RCC 7860 (cell line): ENCODE measurements around the gene PGAM2.

ENCODE experiments used
- DNase-seq: peaks from one replicate; pipeline ENCODE4 v3.0.0-alpha.2; 2015; ENCODE audit warnings: low spot score
- FAIRE-seq: peaks from 2 replicates; lab custom pipeline; 2012; peaks lifted over from hg19 to GRCh38; lab: Jason Lieb, UNC

Gene PGAM2

DNA sequence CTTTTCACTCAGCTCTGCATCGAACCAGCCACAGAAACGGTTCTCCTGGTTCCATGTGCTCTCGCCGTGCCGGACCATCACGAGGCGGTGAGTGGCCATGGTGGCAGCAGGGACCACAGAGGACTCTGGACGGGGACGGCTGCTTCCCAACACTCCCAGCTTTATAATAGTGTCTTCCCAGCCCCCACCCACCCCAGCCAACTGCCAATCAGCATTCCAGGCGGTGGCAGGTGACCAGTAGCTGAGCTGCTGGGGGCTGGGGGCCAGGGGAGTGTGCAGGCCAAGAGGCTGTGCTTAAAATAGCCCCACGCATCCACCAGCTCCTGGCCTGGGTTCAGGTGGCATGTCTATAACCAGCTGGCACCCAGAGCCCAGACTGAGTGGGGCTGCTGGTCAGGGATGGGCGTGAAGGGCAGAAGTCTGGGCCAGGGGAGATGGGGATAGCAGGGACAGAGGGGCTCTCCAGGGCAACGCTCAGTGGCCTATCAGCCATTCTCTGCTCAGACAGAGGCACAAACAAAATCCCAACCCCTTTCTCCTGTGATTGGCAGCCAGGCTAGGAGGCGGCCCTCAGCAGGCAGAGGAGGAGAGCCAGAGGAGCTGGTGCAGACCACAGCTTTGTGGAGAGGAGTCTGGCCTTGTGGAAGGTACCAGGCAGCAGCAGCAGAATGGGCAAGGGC is at the start of gene PGAM2:
Gene PGAM2 (minus strand): TSS at position 137 of the 680 bp plus-strand sequence. CDS start 38 bp downstream, at position 99.
- DNase-seq = no peak
- no peak for FAIRE-seq

GRCh38 chr7:44114586-44115310 is 49.4 kb upstream of the PGAM2 start:
- DNase-seq (no peak), FAIRE-seq (no peak)

- FAIRE-seq (no peak), DNase-seq (no peak)
These were observed 48.5 kb upstream of the PGAM2 start for GRCh38 chr7:44113764-44114354.

DNA sequence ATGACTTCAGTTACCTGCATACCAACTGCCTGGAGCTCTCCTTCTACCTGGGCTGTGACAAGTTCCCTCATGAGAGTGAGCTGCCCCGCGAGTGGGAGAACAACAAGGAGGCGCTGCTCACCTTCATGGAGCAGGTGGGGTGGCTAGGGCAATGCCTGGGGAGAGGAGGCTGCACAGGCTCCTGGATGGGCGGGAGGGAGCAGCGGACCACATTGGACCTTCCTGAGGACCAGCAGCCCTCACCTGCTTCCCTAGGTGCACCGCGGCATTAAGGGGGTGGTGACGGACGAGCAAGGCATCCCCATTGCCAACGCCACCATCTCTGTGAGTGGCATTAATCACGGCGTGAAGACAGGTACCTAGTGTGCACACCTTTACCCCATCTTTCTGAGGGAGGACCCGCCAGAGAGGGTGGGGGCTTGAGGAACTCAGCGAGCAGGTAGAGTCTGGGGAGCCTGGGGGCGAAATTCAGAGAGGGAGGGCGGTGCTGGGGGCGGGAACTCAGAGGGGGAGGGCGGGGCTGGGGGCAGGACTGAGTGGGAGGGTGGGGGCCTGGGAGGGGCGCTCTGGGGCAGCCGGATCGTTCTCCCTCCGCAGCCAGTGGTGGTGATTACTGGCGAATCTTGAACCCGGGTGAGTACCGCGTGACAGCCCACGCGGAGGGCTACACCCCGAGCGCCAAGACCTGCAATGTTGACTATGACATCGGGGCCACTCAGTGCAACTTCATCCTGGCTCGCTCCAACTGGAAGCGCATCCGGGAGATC is 47.8 kb upstream of the PGAM2 start:
- DNase-seq = no peak
- FAIRE-seq = no peak

GRCh38 chr7:44112231-44112996 is 47.0 kb upstream of the PGAM2 start:
- DNase-seq (no peak), FAIRE-seq (no peak)

DNA sequence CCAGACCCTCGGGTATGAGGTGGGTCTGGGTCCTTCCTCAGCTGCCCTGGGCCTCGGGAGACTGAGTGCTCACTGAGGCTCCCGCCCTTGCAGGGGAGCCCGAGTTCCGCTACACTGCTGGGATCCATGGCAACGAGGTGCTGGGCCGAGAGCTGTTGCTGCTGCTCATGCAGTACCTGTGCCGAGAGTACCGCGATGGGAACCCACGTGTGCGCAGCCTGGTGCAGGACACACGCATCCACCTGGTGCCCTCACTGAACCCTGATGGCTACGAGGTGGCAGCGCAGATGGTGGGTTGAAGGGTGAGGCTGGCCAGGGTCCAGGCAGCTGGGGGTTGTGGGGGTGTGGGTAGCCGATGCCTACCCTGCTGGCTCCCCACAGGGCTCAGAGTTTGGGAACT is 46.4 kb upstream of the PGAM2 start:
- FAIRE-seq (no peak), DNase-seq (no peak)

GRCh38 chr7:44110719-44111635 is 45.6 kb upstream of the PGAM2 start:
- DNase-seq = no peak
- no peak for FAIRE-seq

- FAIRE-seq (no peak), DNase-seq (no peak)
These were observed 44.6 kb upstream of the PGAM2 start for GRCh38 chr7:44109991-44110390.

- DNase-seq (no peak), FAIRE-seq (no peak)
These were observed 43.7 kb upstream of the PGAM2 start for GRCh38 chr7:44108768-44109750.

DNA sequence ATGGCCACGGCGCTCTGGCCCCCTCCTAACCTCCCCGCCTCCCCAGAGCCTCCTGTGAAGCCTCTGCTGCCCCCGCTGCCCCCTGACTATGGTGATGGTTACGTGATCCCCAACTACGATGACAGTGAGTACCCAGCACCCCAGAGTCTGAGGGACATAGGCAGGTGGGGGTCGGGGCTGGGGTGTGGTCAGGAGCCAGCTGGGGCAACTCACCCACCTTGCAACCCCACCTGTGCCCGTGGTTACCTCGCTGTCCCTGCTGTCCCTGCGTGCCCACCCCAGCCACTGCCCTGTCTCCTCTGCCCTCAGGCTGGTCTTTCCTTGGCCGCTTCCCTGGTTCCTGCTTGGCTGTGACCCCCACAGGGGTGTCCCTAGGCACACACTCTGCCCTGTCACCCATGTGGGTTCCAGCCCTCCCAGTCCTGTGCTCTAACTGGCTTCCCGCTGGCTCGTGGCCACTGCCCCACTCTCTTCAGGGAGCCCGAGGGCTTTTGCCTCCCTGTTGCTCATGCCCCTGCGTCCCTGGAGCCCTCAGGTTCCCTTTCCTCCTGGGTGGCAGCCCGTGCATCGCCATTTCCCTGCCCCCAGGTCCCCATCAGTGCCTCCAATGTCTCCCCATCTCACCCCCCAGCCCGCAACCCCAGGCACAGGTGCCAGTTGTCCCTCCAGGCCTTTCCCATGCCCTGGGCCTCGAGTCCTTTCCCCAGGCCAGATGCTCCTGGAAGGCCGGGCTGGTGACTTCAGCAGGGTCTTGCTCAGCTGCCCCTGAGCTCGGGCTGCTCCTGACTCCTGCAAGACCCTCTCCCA is 42.8 kb upstream of the PGAM2 start:
- FAIRE-seq = no peak
- DNase-seq = no peak

- DNase-seq (no peak), FAIRE-seq (no peak)
These were observed 42.0 kb upstream of the PGAM2 start for GRCh38 chr7:44107116-44107960.

- DNase-seq (no peak), FAIRE-seq (no peak)
These were observed 41.1 kb upstream of the PGAM2 start for GRCh38 chr7:44106311-44107065.

DNA sequence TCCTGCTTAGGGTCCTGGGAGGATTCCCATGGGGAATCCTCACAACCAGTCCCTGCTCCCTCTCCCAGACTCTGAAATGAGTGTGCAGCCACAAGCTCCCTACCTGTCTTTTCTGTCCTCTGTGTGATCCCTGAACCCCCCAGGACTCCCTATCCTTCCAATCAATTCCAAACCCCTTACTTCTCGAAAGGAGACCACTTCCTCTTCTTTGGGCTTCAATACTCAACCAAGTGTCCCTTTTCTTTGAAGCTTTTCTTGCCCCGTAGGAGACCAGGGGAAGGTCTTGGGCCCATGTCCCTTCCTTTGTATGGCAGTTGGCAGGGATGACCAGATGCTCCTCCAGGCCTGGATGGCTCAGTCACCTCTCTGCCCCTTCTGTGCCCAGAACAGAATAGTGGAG is 40.5 kb upstream of the PGAM2 start:
- DNase-seq (no peak), FAIRE-seq (no peak)

DNA sequence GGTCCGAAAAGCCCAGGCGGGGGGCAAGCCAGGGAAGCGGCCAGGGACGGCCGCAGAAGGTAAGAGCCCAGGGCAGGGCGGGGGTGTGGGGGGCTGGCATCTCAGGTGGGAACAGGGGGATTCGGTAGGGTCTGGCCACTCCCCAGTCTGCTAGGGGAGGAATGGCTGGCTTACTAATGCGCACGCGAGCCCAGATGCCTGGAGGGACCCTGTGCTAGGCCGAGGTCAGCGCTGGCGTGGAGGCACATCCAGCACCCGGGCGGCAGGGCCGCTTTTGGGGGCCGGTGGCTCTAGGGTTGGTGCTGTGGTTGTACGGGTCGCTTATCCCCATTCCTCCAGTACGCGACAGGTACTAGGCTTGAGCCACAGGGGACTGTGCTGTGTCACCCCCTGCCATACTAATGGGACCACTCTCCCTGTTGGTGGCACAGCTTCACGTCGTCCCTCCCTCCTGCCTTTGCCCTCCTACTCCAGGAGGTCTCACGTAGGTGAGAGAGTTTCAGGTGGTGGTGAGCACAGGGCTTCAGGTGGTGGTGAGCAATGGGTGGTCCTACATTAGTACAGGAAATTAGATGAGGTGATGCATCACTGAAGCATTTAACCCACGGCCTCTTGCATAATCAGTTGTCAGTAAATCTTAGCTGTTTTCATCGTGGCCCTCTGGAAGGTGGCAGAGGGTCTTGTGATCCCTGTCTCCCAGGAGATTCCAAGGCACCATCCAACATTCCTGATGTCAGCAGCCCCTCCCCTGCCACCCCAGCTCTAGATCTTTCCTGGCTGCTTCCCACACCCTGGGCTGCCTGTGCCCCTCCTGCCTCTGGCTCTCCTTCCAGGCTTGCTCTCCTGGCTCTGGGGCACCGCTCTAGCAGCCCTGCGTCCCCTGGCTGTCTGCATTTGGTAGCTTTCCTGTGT is 39.7 kb upstream of the PGAM2 start:
- FAIRE-seq (no peak), DNase-seq (peak; percentile 31)
